ENCODE results near the gene CSF3. TPM values are rescaled to one million over a fixed set of nuclear protein-coding genes. Genes with fewer than 3 reads are reported as not detected.

The CSF3 gene
- total and polyA plus RNA-seq, 4 donors = not detected

DNA sequence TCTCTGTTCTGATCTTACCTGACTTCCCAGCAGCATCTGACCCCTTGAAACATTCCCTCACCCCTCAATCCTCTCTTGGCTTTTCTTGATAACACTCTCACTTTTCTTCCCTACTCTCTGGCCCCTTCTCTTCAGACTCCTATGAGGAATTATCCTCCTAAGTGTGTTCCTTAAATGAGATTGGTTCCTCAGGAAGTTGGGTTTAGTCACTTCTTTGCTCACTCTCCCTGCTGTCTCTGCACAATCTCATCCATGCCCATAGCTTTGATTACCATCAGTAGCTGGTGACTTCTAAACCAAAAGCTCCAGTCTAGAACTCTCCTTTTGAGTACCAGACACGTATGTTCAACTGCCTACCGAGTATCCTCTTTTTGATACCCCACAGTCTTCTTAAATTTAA is 26.0 kb downstream of the CSF3 start:
- peaks cover 2 to 9% (median 4%) of the 10 kb centered on the region in 4 donors for H3K4me1 ChIP-seq (ENCODE audit: control insufficient read depth in 4 of 4, insufficient read depth in 4 of 4, low read length in 3 of 4)
- H3K27me3 ChIP-seq (ENCODE audit: control insufficient read depth in 4 of 4, insufficient read depth in 4 of 4, low read length in 3 of 4) = no peaks in the 10 kb centered on the region
- WGBS = 95% methylated on average over 2 of the region's 2 CpGs
- TF ChIP-seq RAD21 (IDR thresholded peaks at IDR 0.05) (no peak), SP1 (IDR thresholded peaks at IDR 0.05) (no peak), FOXA2 (IDR thresholded peaks at IDR 0.05) (no peak), NR2F2 (IDR thresholded peaks at IDR 0.05) (no peak), MAX (IDR thresholded peaks at IDR 0.05) (no peak), HNF4G (IDR thresholded peaks at IDR 0.05) (no peak), YY1 (IDR thresholded peaks at IDR 0.05) (no peak), ATF3 (IDR thresholded peaks at IDR 0.05) (no peak)
- TF ChIP-seq, protein P1, sequence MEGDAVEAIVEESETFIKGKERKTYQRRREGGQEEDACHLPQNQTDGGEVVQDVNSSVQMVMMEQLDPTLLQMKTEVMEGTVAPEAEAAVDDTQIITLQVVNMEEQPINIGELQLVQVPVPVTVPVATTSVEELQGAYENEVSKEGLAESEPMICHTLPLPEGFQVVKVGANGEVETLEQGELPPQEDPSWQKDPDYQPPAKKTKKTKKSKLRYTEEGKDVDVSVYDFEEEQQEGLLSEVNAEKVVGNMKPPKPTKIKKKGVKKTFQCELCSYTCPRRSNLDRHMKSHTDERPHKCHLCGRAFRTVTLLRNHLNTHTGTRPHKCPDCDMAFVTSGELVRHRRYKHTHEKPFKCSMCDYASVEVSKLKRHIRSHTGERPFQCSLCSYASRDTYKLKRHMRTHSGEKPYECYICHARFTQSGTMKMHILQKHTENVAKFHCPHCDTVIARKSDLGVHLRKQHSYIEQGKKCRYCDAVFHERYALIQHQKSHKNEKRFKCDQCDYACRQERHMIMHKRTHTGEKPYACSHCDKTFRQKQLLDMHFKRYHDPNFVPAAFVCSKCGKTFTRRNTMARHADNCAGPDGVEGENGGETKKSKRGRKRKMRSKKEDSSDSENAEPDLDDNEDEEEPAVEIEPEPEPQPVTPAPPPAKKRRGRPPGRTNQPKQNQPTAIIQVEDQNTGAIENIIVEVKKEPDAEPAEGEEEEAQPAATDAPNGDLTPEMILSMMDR (IDR thresholded peaks at IDR 0.05; ENCODE audit: low read depth, low read length, missing input control) = no peak
- no peak overlapping the region for H3K9ac ChIP-seq (ENCODE audit: low read depth in 1 of 2, low read length in 2 of 2)
- H3K27ac ChIP-seq (ENCODE audit: low read depth in 1 of 2, low read length in 2 of 2) = no peak overlapping the region
- H3K9me3 ChIP-seq (ENCODE audit: control insufficient read depth in 4 of 4, low read length in 3 of 4) = no peaks in the 10 kb centered on the region
- H3K4me3 ChIP-seq (ENCODE audit: low read depth in 1 of 3, low read length in 3 of 3) = no peak overlapping the region
- peaks cover 2 to 4% (median 3%) of the 10 kb centered on the region in 4 donors for H3K36me3 ChIP-seq (ENCODE audit: control insufficient read depth in 4 of 4, insufficient read depth in 3 of 4, low read depth in 1 of 4, low read length in 3 of 4)
- DNase-seq (ENCODE audit: low spot score) = no peak

- WGBS = 90% methylated on average over 6 of the region's 6 CpGs
- H3K27ac ChIP-seq (ENCODE audit: low read depth in 1 of 2, low read length in 2 of 2) = no peak overlapping the region
- H3K36me3 ChIP-seq (ENCODE audit: control insufficient read depth in 4 of 4, insufficient read depth in 3 of 4, low read depth in 1 of 4, low read length in 3 of 4) = peaks cover 0 to 4% (median 3%) of the 10 kb centered on the region in 4 donors
- no peak overlapping the region for H3K9ac ChIP-seq (ENCODE audit: low read depth in 1 of 2, low read length in 2 of 2)
- H3K9me3 ChIP-seq (ENCODE audit: control insufficient read depth in 4 of 4, low read length in 3 of 4) = no peaks in the 10 kb centered on the region
- H3K4me3 ChIP-seq (ENCODE audit: low read depth in 1 of 3, low read length in 3 of 3) = no peak overlapping the region
- DNase-seq (ENCODE audit: low spot score) = no peak
- H3K27me3 ChIP-seq (ENCODE audit: control insufficient read depth in 4 of 4, insufficient read depth in 4 of 4, low read length in 3 of 4) = no peaks in the 10 kb centered on the region
- H3K4me1 ChIP-seq (ENCODE audit: control insufficient read depth in 4 of 4, insufficient read depth in 4 of 4, low read length in 3 of 4) = peaks cover 0 to 21% (median 15%) of the 10 kb centered on the region in 4 donors
- TF ChIP-seq MAX (IDR thresholded peaks at IDR 0.05) = no peak
- TF ChIP-seq FOXA1 (IDR thresholded peaks at IDR 0.05) = no peak
- TF ChIP-seq, protein P1 (IDR thresholded peaks at IDR 0.05; ENCODE audit: low read depth, low read length, missing input control) = no peak
- TF ChIP-seq SP1 (IDR thresholded peaks at IDR 0.05) = no peak
- TF ChIP-seq ZBTB33 (IDR thresholded peaks at IDR 0.05) = no peak
- TF ChIP-seq RXRA (IDR thresholded peaks at IDR 0.05) = no peak
- TF ChIP-seq JUND (IDR thresholded peaks at IDR 0.05) = no peak
- no peak for TF ChIP-seq YY1 (IDR thresholded peaks at IDR 0.05)
- no peak for TF ChIP-seq ATF3 (IDR thresholded peaks at IDR 0.05)
- TF ChIP-seq NR2F2 (IDR thresholded peaks at IDR 0.05) = no peak
- TF ChIP-seq REST (IDR thresholded peaks at IDR 0.05) = no peak
- no peak for TF ChIP-seq TAF1 (conservative IDR thresholded peaks at IDR 0.05)
- no peak for TF ChIP-seq RAD21 (IDR thresholded peaks at IDR 0.05)
- TF ChIP-seq FOXA2 (IDR thresholded peaks at IDR 0.05) = no peak
- TF ChIP-seq HNF4G (IDR thresholded peaks at IDR 0.05) = no peak
- TF ChIP-seq EGR1 (IDR thresholded peaks at IDR 0.05; ENCODE audit: low read depth in 2 of 2) = no peak
- no peak for TF ChIP-seq HNF4A (conservative IDR thresholded peaks at IDR 0.05)
Measured at GRCh38 chr17:40056379-40057015, 41.3 kb downstream of the CSF3 start.

Data from liver (tissue), 9 donors.